GM18520 (cell line): ENCODE results near the gene SUCNR1.
"Not testable (repeated sequence)": the region's sequence is repeated elsewhere in the genome, so short reads cannot be mapped to it uniquely, and the experiment has no call there.

Source experiments
- ATAC-seq: cut with Tn5 transposase; IDR thresholded peaks from one replicate; pipeline ENCODE4 v1.9.1; 2021; ENCODE audit not compliant: unreplicated experiment

The SUCNR1 gene

GRCh38 chr3:151900884-151901643 is 27.6 kb downstream of the SUCNR1 start:
- no peak for ATAC-seq

GRCh38 chr3:151901644-151902285 is 28.3 kb downstream of the SUCNR1 start:
- no peak for ATAC-seq

DNA sequence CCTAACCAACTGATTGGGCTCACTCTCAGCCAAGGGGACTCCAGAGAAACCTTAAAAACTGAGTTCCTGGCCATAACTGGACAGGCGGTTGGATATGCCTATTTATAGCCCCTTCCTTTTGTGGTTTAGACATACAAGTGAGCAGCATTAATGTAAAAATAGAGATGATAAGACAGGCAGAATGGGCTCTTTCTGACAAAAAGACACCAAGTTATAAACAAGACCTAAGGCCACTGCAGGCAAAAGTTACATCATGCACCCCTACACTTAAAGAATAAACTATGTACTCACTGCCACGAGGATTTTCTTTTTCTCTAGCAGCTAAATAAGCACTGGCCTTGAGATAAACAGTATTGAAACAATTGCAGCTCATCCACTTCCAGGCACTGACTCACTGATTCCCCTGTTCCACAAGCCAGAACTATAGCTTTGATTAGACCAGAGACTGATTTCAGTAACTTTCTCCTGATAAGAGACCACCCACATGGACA is 30.1 kb downstream of the SUCNR1 start:
- ATAC-seq = no peak

- ATAC-seq = no peak
Measured at GRCh38 chr3:151905647-151906046, 32.2 kb downstream of the SUCNR1 start.

DNA sequence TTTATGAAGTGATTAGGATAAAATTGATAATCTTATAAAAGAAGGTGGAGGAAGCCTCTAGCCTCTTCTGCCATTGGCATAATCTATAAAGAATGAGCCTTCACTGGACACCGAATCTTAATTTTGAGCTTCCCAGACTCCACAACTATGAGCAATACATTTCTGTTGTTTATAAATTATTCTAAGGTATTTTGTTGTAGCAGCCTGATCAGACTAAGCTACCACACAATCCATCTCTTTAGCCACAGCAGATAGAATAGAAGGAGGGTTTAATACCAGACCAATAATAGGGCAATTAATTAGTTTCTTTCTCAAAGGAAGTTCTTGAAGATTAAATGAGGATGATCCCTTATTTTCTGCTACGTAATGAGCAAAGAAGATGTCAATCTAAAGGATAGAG is 33.3 kb downstream of the SUCNR1 start:
- ATAC-seq = no peak

GRCh38 chr3:151908399-151908798 is 35.0 kb downstream of the SUCNR1 start:
- ATAC-seq = no peak

DNA sequence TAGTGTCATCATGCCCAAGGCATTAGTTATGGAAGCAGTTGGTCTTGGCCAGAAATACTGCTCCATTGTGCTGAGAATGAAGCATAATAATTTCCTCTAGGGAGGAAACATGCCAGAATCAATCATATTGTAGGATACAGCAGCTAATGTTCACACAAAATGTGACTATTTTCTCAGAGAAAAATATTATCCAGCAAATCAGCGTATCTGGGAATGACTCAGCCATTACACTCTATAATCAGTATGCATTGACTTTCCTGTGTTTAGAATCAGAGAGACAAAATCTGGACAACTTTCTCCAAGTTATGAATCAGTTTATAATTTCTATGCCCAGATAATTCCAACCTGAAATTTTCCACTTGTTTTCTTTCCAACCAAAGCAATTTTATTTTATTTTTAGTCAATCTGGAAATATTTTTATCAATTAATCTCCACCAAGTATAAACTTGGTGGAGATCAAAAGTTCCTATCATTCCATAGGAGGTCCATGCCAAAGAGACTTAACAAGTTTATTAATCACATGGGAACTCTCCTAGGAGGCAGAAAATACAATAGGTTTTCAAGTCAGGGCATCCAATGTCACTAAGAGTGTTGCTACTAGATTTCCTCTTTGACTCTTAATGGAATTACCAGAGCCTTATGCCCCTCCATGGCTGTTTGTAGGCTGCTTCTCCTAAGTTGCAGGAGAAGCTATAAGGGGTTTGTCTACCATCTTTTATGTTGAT is 36.4 kb downstream of the SUCNR1 start:
- ATAC-seq = no peak

DNA sequence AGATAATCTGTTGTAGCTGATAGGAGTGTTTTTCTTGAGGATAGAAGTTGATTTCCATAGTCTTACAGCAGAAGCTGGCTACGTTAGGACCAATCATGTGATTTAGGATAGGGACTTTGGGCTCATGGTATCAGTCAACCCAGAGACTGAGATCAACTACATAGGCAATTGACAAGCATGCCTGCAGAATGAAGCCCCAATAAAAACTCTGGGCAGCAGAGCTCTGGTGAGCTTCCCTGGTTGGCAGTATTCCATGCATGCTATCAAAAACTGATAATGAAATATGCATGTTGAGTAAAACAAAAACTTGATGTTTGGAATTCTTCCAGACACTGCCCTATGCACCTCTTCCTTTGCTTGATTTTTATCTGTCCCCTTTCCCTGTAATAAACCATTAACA is 38.0 kb downstream of the SUCNR1 start:
- ATAC-seq = no peak

DNA sequence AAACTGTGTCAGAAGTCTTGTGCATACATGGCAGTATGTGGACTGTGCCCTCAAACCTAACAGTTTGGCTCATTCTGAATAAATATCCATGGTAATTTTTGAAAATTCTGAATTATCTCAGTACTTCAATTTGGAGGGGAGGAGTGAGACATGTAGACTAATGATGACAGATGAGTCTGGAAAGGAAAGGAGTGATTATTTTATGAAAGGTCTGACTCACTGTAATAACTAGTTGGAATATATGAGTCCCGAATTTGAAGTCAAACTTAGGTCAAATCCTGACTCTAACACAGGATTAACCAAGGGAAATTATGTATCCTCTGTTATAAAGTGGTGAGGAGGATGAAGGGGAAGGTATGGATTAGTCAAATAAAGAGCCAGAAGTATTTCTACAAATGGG is 38.6 kb downstream of the SUCNR1 start:
- no peak for ATAC-seq

DNA sequence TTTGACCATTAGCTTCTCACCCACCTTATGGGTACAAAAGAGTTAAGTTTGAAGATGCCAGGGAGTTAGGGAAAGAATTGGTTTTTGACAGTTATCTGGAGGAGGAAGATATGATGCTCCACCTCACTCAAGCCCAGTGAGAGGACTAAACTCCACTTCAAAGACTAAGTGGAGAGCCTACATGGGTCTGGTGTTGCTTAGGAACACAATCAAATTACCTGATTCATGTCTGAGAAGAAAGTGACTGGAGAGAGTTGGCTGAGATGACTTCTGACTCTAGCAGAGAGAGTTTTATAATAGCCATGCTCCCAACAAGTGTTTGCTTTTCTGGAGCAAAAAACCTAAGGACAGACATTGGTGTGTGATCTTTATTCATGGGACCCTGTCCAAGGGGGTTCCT is 43.3 kb downstream of the SUCNR1 start:
- ATAC-seq = no peak

GRCh38 chr3:151918253-151919029 is 45.0 kb downstream of the SUCNR1 start:
- peak; percentile 51 for ATAC-seq

DNA sequence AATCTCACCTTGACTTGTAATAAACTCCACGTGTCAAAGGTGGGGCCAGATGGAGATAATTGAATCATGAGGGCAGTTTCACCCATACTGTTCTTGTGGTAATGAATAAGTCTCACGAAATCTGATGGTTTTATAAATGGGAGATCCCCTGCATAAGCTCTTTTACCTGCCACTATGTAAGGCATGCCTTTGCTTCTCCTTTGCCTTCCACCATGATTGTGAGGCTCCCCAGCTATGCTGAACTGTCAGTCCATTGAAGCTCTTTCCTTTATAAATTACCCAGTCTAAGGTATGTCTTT is 45.5 kb downstream of the SUCNR1 start:
- no peak for ATAC-seq

GRCh38 chr3:151919446-151919845 is 46.0 kb downstream of the SUCNR1 start:
- no peak for ATAC-seq

DNA sequence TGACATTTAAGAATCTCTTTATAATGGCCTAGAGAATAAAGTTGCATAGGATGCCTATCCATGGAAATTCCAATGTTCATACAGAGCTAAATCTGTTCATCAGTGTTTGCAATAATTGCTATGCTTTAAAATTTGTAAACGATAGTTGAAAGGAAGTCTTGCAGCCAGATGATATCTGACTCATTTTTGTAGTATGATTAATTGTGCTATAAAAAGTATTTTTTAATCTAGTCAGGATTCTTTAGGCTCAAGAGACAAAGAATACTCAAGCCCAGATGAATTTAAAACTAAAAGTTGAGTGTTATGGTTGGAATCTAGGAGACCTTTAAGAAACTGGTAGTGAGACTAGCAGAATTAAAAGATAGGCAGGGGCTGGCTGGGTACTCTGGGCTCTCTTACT is 50.5 kb downstream of the SUCNR1 start:
- no peak for ATAC-seq

- ATAC-seq = no peak
Measured at GRCh38 chr3:151924753-151925152, 51.3 kb downstream of the SUCNR1 start.

DNA sequence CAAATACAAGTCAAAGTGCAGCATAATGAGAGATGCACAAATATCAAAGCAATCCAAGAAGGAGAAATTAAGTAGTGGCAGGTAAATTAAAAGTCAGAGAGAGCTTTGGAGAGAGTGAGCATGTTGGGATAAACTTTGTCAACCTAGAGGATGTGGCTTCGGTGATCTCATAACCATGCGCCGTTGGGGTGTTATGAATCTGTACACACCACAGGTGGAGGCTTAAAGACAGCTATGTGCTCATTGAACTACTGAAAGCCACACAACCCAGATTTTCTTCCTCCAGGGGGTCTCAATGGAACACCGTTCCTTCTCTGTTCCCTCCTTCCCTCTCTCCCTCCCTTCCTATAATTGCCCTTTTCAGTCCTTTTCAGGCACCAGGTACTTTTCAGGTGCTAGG is 52.0 kb downstream of the SUCNR1 start:
- ATAC-seq = no peak

DNA sequence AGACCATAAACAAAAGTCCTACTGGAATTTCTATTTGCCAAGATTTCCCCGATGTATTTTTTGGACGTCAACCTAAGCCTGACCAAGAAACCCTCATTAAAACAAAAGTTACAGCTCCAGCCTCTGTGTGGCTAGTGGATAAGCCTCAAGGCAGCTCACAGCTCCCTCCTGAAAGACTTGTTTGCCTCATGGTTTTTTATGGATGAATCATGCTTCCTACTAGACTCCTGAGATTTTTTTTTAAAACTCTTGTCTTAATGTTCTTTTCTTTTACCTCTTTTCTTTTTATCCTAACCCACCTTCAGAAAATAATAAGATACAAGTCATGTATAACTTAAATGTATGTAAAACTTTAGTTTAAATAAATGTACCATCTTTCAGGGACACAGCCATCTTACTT is 52.4 kb downstream of the SUCNR1 start:
- no peak for ATAC-seq

GRCh38 chr3:151926956-151927355 is 53.5 kb downstream of the SUCNR1 start:
- no peak for ATAC-seq

- ATAC-seq = not testable (repeated sequence)
Measured at GRCh38 chr3:151927915-151928525, 54.6 kb downstream of the SUCNR1 start.

GRCh38 chr3:151931171-151931570 is 57.7 kb downstream of the SUCNR1 start:
- ATAC-seq = no peak
